Body of pancreas (tissue), 4 donors: ENCODE results near the gene SETD1B.

Experiments
- POLR2A ChIP-seq, 3 donors: fragments of 450-650 bp; IDR thresholded peaks; one replicate each; pipeline ENCODE4 v1.6.1; 2016; ENCODE audit warnings: antibody characterized with exemption in 3 of 3, mild to moderate bottlenecking in 2 of 3
- TF ChIP-seq, protein P1 (sequence below), 7 experiments: fragments of 450-650 bp in 4 of 7; fragments of 200-600 bp in 3 of 7; sonication (generic) in 3 of 7; IDR thresholded peaks; one replicate each; pipeline ENCODE4 v1.5.1; 2016 to 2019; ENCODE audit warnings: antibody characterized with exemption in 7 of 7

DNA sequence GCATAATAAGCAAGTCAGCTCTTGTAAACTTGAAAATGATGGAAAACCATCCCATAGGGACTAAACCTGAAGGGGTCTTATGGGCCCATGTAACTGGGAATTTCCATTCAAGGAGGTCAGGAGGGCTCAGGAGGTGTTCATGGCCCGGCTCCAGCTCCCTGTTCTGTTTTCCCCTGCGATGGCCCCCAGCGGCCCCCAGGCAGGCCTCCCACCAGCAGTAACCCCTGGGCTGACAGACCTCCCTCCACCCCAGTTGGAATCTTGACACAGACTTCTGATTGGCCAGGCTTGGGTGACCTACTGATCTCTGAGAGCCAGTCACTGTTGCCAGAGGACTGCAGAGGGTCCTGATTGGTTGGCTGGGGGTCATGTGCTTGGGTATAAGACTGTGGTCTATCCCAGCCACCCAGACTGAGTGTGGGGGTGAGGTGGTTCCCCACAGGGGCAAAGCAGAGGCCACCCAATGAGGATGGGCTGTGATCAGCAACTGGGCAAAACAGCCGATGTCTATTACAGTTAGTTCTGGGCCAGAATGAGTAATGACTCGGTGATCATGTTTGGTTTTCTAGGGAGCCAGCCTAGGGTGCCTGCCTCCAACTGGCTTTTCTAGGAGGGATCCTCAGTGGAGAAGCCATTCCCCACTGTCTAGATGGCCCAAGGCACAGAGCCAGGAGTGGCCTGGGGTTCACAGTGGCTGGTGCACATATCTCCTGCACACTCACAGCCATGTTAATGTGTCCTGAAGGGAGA lies 37.3 kb upstream of the SETD1B start:
- TF ChIP-seq, protein P1, sequence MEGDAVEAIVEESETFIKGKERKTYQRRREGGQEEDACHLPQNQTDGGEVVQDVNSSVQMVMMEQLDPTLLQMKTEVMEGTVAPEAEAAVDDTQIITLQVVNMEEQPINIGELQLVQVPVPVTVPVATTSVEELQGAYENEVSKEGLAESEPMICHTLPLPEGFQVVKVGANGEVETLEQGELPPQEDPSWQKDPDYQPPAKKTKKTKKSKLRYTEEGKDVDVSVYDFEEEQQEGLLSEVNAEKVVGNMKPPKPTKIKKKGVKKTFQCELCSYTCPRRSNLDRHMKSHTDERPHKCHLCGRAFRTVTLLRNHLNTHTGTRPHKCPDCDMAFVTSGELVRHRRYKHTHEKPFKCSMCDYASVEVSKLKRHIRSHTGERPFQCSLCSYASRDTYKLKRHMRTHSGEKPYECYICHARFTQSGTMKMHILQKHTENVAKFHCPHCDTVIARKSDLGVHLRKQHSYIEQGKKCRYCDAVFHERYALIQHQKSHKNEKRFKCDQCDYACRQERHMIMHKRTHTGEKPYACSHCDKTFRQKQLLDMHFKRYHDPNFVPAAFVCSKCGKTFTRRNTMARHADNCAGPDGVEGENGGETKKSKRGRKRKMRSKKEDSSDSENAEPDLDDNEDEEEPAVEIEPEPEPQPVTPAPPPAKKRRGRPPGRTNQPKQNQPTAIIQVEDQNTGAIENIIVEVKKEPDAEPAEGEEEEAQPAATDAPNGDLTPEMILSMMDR (IDR thresholded peaks at IDR 0.05) = no peak
- TF ChIP-seq POLR2A (IDR thresholded peaks at IDR 0.05) = no peak
